Sciatic nerve (tissue), 2 donors: ENCODE measurements around the gene SAMSN1. TPM values are rescaled to one million over a fixed set of nuclear protein-coding genes. Genes with fewer than 3 reads are reported as not detected.
"Not testable (repeated sequence)": the region's sequence is repeated elsewhere in the genome, so short reads cannot be mapped to it uniquely, and the experiment has no call there.

Experiments
- ATAC-seq: fragments of 200-7000 bp; cut with Tn5 transposase; one replicate; pipeline ENCODE4 v1.9.1; 2020; ENCODE audit warnings: mild to moderate bottlenecking, moderate library complexity
- DNase-seq: peaks from one replicate; pipeline ENCODE4 v3.0.0-alpha.2; 2020; ENCODE audit warnings: low spot score
- intact Hi-C: fragments of 100-400 bp; cut with DNase I; formaldehyde crosslinking; loops from one replicate; pipeline ENCODE4 v1.14.2; 2022
- total RNA-seq: library from RNA; stranded (reverse); fragmentation: NEBNext Ultra II Directional; extraction: Animal tissue kit (Norgen Biotek cat#: 25700); gene quantifications from one replicate; pipeline ENCODE4 v1.2.1, GENCODE V29; 2021
- donor health status: DM: no; HTN: no; CAD: no.
- donor health status: DM: no; HTN: no; CAD: no.

SAMSN1 gene
- total RNA-seq, 1 donor from 2014 or later, result 10.8 TPM

GRCh38 chr21:14567331-14568279 lies 21.5 kb upstream of the SAMSN1 start:
- intact Hi-C loops, result no loop called here
- DNase-seq, result no peak
- ATAC-seq, result no peak

- DNase-seq, result no peak
- intact Hi-C loops, result no loop called here
- no peak for ATAC-seq
Observed at GRCh38 chr21:14566894-14567293, 20.8 kb upstream of the SAMSN1 start.

DNA sequence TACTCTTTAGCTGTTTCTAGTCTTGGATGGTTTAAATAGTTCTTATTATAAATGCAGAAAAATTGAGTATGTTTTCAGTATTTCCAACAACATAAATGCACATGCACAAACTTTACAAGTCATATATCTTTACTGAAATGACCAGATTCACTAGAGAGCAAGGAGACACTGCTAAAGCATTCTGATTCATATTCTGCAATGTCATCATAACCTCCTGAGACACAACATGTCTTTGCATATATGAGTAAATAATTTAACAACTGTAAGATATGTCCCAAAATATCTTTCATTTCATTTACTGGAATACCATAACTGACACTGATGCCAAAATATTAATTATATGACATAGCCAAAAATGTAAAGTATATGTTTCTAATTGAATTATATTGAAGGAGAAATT lies 16.8 kb upstream of the SAMSN1 start:
- no peak for DNase-seq
- intact Hi-C loops, result no loop called here
- no peak for ATAC-seq

- ATAC-seq, result no peak
- no peak for DNase-seq
- intact Hi-C loops, result no loop called here
Observed at GRCh38 chr21:14560555-14560954, 14.4 kb upstream of the SAMSN1 start.

DNA sequence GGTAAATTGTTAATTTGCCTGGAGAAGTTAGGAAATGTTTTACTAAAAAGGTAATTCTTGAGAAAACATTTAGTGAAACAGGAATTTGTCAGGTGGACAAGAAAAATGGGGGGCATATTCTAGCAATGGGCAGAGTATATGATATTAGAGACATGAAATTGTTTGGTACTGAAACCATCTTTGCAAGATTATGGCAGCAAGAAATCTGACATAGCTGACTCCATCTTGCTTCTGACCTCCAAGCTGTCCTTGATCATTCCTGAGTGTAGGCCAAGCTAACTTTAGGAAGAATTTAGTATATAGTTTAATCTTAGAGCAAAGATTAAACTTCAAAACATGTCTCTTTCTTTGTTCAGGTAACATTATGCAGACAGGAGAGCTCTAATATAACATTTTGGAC lies 14.0 kb upstream of the SAMSN1 start:
- intact Hi-C loops, result no loop called here
- no peak for DNase-seq
- no peak for ATAC-seq

- ATAC-seq, result no peak
- no peak for DNase-seq
- intact Hi-C loops, result no loop called here
Observed at GRCh38 chr21:14559102-14559501, 13.0 kb upstream of the SAMSN1 start.

GRCh38 chr21:14557413-14557812 lies 11.3 kb upstream of the SAMSN1 start:
- intact Hi-C loops, result no loop called here
- ATAC-seq, result no peak

DNA sequence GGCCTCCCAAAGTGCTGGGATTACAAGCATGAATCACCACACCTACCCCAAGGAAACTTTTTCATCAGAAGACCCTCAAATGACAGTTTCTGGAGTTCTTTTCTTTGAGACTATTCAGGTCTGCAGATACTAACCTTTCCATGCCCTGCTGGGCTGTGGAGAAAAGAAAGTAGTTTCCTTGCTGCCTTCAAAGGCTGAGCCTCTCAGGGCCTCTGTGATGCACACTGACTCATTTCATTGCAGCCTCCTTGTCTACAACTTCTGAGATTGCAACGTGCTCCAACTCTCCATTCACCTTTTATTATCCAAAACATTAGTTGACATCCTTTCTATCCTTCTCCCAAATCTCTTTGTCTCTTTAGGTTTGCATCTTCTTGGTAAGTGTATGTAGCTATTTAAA lies 8.8 kb upstream of the SAMSN1 start:
- intact Hi-C loops, result no loop called here
- DNase-seq (no peak), ATAC-seq (no peak)

More at GRCh38 chr21:14557413-14557812, 11.3 kb upstream of the SAMSN1 start:
- no peak for DNase-seq

DNA sequence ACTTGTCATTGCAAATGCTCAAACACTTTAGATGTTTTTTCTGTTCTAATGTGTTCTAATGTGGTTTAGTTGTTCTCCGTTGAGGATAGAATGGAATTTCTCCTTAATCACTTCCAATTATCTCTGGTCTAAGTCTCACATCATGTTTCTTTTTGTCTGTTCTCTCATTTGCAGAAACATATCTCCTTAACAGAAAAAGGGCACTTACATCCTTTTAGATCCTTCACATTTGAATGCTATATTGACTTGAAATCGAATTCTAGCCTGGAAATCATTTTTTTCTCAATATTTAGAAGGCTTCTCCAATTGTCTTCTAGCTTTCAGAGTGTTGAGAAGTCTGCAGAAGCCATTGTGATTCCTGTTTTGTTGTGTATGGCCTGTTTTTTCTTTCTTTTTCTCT lies 7.3 kb upstream of the SAMSN1 start:
- intact Hi-C loops, result no loop called here
- ATAC-seq (no peak), DNase-seq (no peak)

GRCh38 chr21:14551741-14552140 lies 5.6 kb upstream of the SAMSN1 start:
- no peak for DNase-seq
- intact Hi-C loops, result no loop called here
- ATAC-seq, result no peak

- no peak for DNase-seq
- ATAC-seq, result no peak
- intact Hi-C loops, result no loop called here
Observed at GRCh38 chr21:14550135-14550534, 4.0 kb upstream of the SAMSN1 start.

DNA sequence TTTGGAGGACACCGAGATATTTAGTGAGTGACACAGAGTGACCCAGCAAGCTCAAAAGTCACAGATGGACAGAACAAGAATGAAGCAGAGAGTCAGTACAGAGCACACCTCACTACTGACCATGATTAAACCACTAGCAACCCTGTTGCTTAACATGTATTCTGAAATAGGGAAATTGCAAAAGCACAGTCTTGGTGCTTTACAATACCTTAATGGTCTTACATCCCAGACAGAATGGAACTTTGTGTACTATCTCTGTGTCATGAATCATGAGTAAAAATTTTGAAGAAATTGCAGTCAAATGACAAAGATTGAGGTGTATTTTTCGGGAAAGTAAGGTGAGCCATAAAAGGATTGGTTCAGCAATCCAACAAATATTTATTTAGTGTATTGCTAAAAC lies 2.7 kb upstream of the SAMSN1 start:
- intact Hi-C loops, result no loop called here
- peak; percentile 22 for ATAC-seq
- no peak for DNase-seq

DNA sequence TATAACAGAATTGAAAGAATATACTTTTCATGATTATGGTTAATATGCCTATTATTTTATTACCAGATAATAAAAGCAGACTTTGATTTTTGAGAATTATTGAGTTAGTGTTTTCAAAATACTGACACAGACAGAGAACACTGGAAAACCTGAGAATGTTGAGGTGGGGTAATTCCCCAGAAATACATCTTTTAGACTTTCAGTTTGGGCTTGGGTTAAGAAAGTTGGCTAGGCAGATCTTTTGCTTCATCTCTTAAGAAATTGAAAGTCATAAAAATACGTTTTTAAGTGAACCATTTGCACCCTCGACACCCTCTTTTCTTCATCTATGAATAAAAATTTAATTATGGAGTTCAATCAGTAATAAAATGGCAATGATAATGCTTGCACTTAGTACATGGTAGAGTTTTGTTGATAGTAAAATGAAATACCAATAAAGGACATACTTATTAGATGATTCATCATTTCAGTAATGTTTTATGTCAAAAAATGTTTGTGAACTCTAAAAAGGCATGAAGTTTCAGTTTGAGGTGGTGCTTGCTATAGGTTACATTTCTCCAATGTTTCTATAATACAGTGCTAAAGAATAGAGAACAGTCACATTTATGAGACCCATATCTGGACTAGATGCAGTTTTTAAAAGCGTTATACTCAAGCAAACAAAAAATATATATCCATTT lies 1.9 kb upstream of the SAMSN1 start:
- intact Hi-C loops, result no loop called here
- DNase-seq (no peak), ATAC-seq (no peak)

DNA sequence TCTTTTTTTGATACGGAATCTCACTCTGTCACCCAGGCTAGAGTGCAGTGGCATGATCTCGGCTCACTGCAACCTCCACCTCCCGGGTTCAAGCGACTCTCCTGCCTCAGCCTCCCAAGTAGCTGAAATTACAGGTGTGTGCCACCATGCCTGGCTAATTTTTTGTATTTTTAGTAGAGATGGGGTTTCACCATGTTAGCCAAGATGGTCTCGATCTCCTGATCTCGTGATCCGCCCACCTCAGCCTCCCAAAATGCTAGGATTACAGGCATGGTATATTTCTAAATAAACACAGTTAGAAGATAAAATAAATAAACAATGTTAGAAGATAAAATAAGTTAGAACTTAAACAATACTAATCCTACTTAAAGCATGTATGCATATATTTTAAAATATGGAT lies 604 bp upstream of the SAMSN1 start:
- DNase-seq, intact Hi-C loops: not testable (repeated sequence)

DNA sequence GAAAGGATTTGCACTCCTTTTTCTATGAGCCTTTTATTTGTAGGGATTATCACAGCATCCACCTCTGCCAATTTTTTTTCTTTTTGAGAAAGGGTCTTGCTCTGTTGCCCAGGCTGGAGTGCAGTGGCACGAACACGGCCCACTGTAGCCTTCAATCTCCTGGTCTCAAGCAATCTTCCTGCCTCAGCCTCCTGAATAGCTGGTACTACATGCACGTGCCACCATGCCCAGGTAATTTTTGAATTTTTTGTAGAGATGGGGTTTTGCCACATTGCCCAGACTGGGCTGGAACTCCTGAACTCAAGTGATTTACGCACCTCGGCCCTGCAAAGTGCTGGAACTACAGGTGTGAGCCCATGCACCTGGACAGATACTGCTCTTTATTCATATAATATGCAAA lies 2.1 kb downstream of the SAMSN1 start:
- no peak for DNase-seq
- ATAC-seq, result no peak
- intact Hi-C loops, result no loop called here

More for the DNA sequence above, 604 bp upstream of the SAMSN1 start:
- ATAC-seq, result not testable (repeated sequence)

DNA sequence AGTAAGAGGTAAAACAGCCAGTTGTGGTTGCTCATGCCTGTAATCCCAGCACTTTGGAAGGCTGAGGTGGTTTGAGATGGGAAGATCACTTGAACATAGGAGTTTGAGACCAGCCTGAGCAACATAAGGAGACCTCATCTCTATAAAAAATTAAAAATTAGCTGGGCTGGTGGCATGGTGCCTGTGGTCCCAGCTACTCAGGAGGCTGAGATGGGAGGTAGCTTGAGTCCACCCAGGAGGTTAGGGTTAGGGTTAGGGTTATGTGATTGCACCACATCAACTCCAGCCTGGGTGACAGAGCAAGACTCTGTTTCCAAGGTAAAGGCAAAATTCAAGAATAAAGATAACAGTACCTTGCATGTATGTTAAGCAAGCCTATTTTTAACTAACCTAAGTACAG lies 3.5 kb downstream of the SAMSN1 start:
- no peak for ATAC-seq

GRCh38 chr21:14541841-14542490 lies 4.1 kb downstream of the SAMSN1 start:
- DNase-seq (no peak), ATAC-seq (peak; percentile 50)
- intact Hi-C loops, result no loop called here

More for the DNA sequence above, 3.5 kb downstream of the SAMSN1 start:
- intact Hi-C loops, result no loop called here
- DNase-seq, result no peak

DNA sequence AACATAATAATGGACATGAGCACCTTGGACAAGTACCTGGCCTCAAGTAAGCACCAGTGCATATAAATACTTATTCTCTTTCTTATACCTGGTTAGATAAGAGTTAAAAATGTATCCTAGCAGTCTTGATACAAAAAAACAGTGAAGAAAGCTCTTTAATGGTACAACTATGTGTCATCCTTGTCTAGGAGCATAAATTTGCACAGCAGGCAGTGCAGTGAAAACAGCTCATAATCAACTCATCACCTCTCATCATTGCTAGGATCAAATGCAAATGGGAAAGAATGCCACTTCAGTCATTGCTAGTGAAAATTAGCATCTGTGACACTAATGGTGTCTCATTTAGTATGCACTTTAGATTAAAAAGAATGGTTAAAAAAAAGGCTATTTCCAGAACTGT lies 7.6 kb downstream of the SAMSN1 start:
- DNase-seq (no peak), ATAC-seq (no peak)
- intact Hi-C loops, result no loop called here

GRCh38 chr21:14536929-14537328 lies 9.2 kb downstream of the SAMSN1 start:
- ATAC-seq (no peak), DNase-seq (no peak)
- intact Hi-C loops, result no loop called here

DNA sequence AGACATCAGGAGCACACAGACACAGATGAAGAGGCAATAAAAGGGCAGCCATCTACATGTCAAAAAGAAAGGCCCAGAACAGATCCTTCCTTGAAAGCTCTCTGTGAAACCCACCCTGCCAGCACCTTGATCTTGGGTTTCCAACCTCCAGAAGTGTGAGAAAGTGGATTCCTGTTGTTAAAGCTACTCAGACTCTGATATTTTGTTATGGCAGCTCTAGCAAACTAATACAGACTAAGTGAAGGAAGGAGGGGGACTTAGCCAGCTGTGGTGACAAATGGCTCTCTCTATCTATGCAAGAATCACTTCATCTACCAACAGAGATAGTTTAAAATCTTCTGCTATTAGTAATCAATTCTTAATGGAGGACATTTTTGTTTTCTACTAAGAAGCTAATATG lies 10.4 kb downstream of the SAMSN1 start:
- ATAC-seq (no peak), DNase-seq (no peak)
- intact Hi-C loops, result no loop called here
